Lung (tissue), 12 donors: ENCODE data around the gene CEP85. TPM values are rescaled to one million over a fixed set of nuclear protein-coding genes. Genes with fewer than 3 reads are reported as not detected.
"Not testable (repeated sequence)": the region's sequence is repeated elsewhere in the genome, so short reads cannot be mapped to it uniquely, and the experiment has no call there.

Experiments
- ATAC-seq: fragments of 200-7000 bp; cut with Tn5 transposase; one replicate; pipeline ENCODE4 v1.9.1; 2020; ENCODE audit warnings: moderate number of reproducible peaks; ENCODE audit not compliant: insufficient read depth, low FRiP score
- DNase-seq, 3 donors: peaks; one replicate each; pipeline ENCODE4 v3.0.0-alpha.2; 2013 to 2017
- H3K27ac ChIP-seq, 2 donors: one replicate each; pipeline ENCODE4 v1.5.1; 2013; ENCODE audit warnings: mild to moderate bottlenecking in 2 of 2, moderate library complexity in 2 of 2, control low read depth in 1 of 2, inconsistent platforms in 1 of 2, low read depth in 1 of 2, low read length in 1 of 2
- H3K27me3 ChIP-seq, 3 donors: one replicate each; pipeline ENCODE4 v1.5.1; 2013; ENCODE audit warnings: low read length in 2 of 3; ENCODE audit not compliant: control insufficient read depth in 3 of 3, insufficient read depth in 3 of 3
- H3K36me3 ChIP-seq, 4 donors: one replicate each; pipeline ENCODE4 v1.5.1; 2013; ENCODE audit warnings: low read length in 4 of 4, mild to moderate bottlenecking in 1 of 4, moderate library complexity in 1 of 4; ENCODE audit not compliant: control insufficient read depth in 4 of 4, insufficient read depth in 4 of 4
- H3K4me1 ChIP-seq, 5 donors: one replicate each; pipeline ENCODE4 v1.5.1; 2013; ENCODE audit warnings: low read length in 5 of 5, mild to moderate bottlenecking in 2 of 5, moderate library complexity in 1 of 5; ENCODE audit not compliant: control insufficient read depth in 5 of 5, insufficient read depth in 5 of 5
- H3K4me3 ChIP-seq: one replicate; pipeline ENCODE4 v1.5.1; 2013; ENCODE audit warnings: mild to moderate bottlenecking, control low read depth, moderate library complexity
- H3K9ac ChIP-seq, 2 donors: one replicate each; pipeline ENCODE4 v1.5.1; 2013; ENCODE audit warnings: low read length in 2 of 2, control low read depth in 1 of 2; ENCODE audit not compliant: insufficient read depth in 1 of 2
- H3K9me3 ChIP-seq, 4 donors: one replicate each; pipeline ENCODE4 v1.5.1; 2013; ENCODE audit warnings: low read length in 3 of 4, mild to moderate bottlenecking in 1 of 4, moderate library complexity in 1 of 4; ENCODE audit not compliant: control insufficient read depth in 4 of 4, insufficient read depth in 3 of 4
- CTCF ChIP-seq: IDR thresholded peaks from 2 replicates; pipeline ENCODE4 v1.5.1; 2012; ENCODE audit warnings: mild to moderate bottlenecking; ENCODE audit errors: control extremely low read depth, extremely low read depth
- WGBS, 2 donors: extraction: QIAGEN DNeasy Blood & Tissue Kit; methylation state at CpG; one replicate each; pipeline ENCODE4 v1.1.7; 2013; 5-methylcytosine and 5-hydroxymethylcytosine counted together
- polyA plus RNA-seq, 2 donors: library from polyadenylated mRNA; stranded (reverse); fragments of 200-250 nt; gene quantifications; one replicate each; pipeline ENCODE4 v1.2.1, GENCODE V29; 2013
- total RNA-seq, 2 donors: library from RNA; depleted of rRNA in 1 of 2; stranded (reverse); fragments of >200 nt in 1 of 2; gene quantifications; one replicate each; pipeline ENCODE4 v1.2.1, GENCODE V29; 2014 to 2021
- donor health status: control.
- donor health status: control.
- donor health status: Bipolar disorder and iron deficiency.
- donor health status: healthy.
- donor health status: DM: yes; HTN: yes; CAD: no.

CEP85 gene
- total and polyA plus RNA-seq, 4 donors, result 5.4 to 10.8 (median 7.8) TPM

DNA sequence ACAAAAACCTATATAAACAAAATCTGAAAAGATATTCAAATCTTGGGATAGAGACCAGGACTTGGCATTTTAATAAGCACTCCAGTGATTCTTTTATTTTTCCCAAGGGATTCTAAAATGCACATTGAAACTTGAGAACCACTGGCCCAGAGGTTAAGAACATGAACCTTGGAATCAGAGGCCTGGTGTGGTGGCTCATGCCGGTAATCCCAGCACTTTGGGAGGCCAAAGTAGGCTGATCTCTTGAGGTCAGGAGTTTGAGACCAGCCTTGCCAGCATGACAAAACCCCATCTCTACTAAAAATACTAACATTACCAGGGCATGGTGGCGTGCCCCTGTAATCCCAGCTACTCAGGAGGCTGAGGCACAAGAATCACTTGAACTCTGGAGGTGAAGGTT is 12.9 kb upstream of the CEP85 start:
- Histone ChIP-seq H3K27me3 (peaks cover 0 to 11% (median 8%) of the 10 kb centered on the region in 3 donors), H3K4me3 (no peak overlapping the region), H3K9ac (no peak overlapping the region), H3K27ac (no peak overlapping the region), H3K36me3 (no peaks in the 10 kb centered on the region), H3K9me3 (no peaks in the 10 kb centered on the region), H3K4me1 (peaks cover 0 to 8% (median 2%) of the 10 kb centered on the region in 5 donors)
- no peak for DNase-seq
- no peak for ATAC-seq
- TF ChIP-seq CTCF, result no peak
- WGBS, 2 donors, result 92 to 100% methylated on average over 2 of the region's 2 CpGs

GRCh38 chr1:26224606-26225005 is 9.4 kb upstream of the CEP85 start:
- Histone ChIP-seq H3K9ac (no peak overlapping the region), H3K9me3 (no peaks in the 10 kb centered on the region), H3K4me3 (no peak overlapping the region), H3K27ac (peak overlapping the region in 1 of 2 donors; percentile 43), H3K36me3 (no peaks in the 10 kb centered on the region), H3K4me1 (peaks cover 0 to 8% (median 2%) of the 10 kb centered on the region in 5 donors), H3K27me3 (peaks cover 0 to 24% (median 15%) of the 10 kb centered on the region in 3 donors)
- WGBS, 2 donors, result 85 to 88% methylated on average over 7 of the region's 7 CpGs
- DNase-seq (no peak), ATAC-seq (no peak)
- TF ChIP-seq CTCF, result no peak

DNA sequence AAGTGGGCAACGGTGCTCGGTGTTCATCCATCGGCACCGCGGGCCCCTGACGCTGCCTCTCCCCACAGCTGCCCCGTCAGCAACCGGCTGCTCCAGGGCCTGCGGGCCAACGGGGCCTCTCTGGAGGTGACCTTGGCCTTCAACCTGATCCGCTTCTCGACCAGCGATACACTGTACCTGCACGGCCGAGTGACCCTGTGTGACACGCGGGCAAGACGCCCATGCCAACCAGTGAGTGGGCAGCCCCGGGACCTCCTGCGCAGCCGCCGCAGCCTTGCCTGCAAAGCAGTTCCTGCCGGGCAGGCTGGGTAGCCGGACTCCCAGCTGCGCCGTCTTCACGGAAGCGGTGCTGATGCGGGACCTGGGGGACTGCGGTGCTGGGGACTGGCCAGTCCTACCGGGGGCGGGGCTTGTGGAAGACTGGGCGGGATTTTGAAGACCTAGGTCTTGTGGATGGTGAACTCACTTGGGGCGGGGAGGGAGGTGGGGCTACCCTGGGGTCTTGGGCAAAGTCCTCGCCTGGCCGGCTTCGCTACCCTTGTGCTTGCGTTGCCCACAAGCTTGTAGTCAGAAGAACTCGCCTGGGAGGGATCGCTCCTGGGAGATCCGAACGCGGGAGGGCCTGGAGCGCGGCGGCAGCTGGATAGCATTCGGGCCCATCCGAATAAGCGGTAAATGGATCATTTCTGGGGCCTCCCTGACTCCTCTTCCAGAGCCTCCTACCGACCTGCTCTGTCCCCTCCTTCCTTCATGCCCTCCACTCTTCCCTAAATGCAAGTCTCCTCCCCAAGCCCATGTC is 8.8 kb upstream of the CEP85 start:
- Histone ChIP-seq H3K4me3 (no peak overlapping the region), H3K4me1 (peaks cover 0 to 8% (median 2%) of the 10 kb centered on the region in 5 donors), H3K9ac (no peak overlapping the region), H3K36me3 (no peaks in the 10 kb centered on the region), H3K9me3 (no peaks in the 10 kb centered on the region), H3K27ac (peak overlapping the region in 1 of 2 donors; percentile 43), H3K27me3 (peaks cover 0 to 24% (median 15%) of the 10 kb centered on the region in 3 donors)
- 6 to 10% methylated on average over 45 to 50 of the region's 50 CpGs for WGBS, 2 donors
- no peak for TF ChIP-seq CTCF
- peak; percentile 28 to 61 (median 58) for DNase-seq
- peak; percentile 84 for ATAC-seq

GRCh38 chr1:26230682-26231081 is 3.3 kb upstream of the CEP85 start:
- not testable (repeated sequence) for H3K27ac ChIP-seq, DNase-seq, H3K4me3 ChIP-seq, H3K9me3 ChIP-seq, H3K4me1 ChIP-seq, ATAC-seq, H3K36me3 ChIP-seq, H3K9ac ChIP-seq
- H3K27me3 ChIP-seq, result peaks cover 0 to 16% (median 10%) of the 10 kb centered on the region in 3 donors
- WGBS, 2 donors, result 72 to 82% methylated on average over 2 of the region's 2 CpGs
